Naive thymus-derived CD8-positive, alpha-beta T cell (primary cell): Measurements from ENCODE around the gene CCDC88C. TPM values are rescaled to one million over a fixed set of nuclear protein-coding genes. Genes with fewer than 3 reads are reported as not detected.

ENCODE experiments used
- ATAC-seq, 2 donors: fragments of 150-1000 bp; cut with Tn5 transposase in 1 of 2; sonication (Bioruptor Pico), chemical (Tn5 transposase) in 1 of 2; 1 replicate in 1 of 2; 2 replicates in 1 of 2; pipeline ENCODE4 v1.10.0; 2021; ENCODE audit warnings: mild to moderate bottlenecking in 2 of 2, moderate library complexity in 2 of 2
- POLR2A ChIA-PET: fragments of 350-600 bp; sonication (Branson Sonifier 250); formaldehyde crosslinking; loops from one replicate; lab custom pipeline; 2021; ENCODE audit warnings: antibody characterized with exemption; lab: Charles Lee
- DNase-seq, 10 donors: peaks; one replicate each; pipeline versions ENCODE4 v3.0.0 to v3.0.0-alpha.2; 2020 to 2022
- H3K27ac Mint-ChIP-seq, 10 donors: one replicate each; pipeline ENCODE4 v1.8.0; 2020 to 2022; ENCODE audit warnings: mild to moderate bottlenecking in 10 of 10, mixed read lengths in 10 of 10, moderate library complexity in 4 of 10, inconsistent platforms in 1 of 10
- H3K27me3 Mint-ChIP-seq, 5 donors: one replicate each; pipeline ENCODE4 v1.8.0; 2021 to 2022; ENCODE audit warnings: mixed read lengths in 5 of 5
- H3K36me3 Mint-ChIP-seq, 3 donors: one replicate each; pipeline ENCODE4 v1.8.0; 2020 to 2022; ENCODE audit warnings: mixed read lengths in 3 of 3, mild to moderate bottlenecking in 2 of 3, inconsistent platforms in 1 of 3
- H3K4me1 Mint-ChIP-seq, 4 donors: one replicate each; pipeline ENCODE4 v1.8.0; 2021 to 2022; ENCODE audit warnings: mixed read lengths in 4 of 4
- H3K4me3 Mint-ChIP-seq, 10 donors: one replicate each; pipeline ENCODE4 v1.8.0; 2020 to 2022; ENCODE audit warnings: mild to moderate bottlenecking in 10 of 10, mixed read lengths in 10 of 10, moderate library complexity in 6 of 10, inconsistent platforms in 1 of 10
- H3K9me3 Mint-ChIP-seq, 9 donors: one replicate each; pipeline ENCODE4 v1.8.0; 2020 to 2022; ENCODE audit warnings: mixed read lengths in 9 of 9, mild to moderate bottlenecking in 3 of 9, inconsistent platforms in 1 of 9, moderate library complexity in 1 of 9
- polyA plus RNA-seq, 3 donors: library from polyadenylated mRNA; unstranded; fragments of 300-500 nt; fragmentation: Illumina TruSeq; gene quantifications; one replicate each; pipeline ENCODE4 v1.2.3, GENCODE V29; 2021
- total RNA-seq, 8 experiments: library from RNA in 2 of 8; stranded (reverse) in 2 of 8; gene quantifications; one replicate each; pipeline ENCODE4 v1.2.3 and lab custom pipeline; 2021 to 2026

CCDC88C gene
- total and polyA plus RNA-seq, 5 experiments from 2014 or later, result 23.4 to 322 (median 41.9) TPM

GRCh38 chr14:91405724-91406435 lies 11.7 kb downstream of the CCDC88C start:
- Mint-ChIP-seq H3K36me3 (peaks cover 0 to 57% (median 9%) of the 10 kb centered on the region in 3 donors), H3K4me1 (peaks cover 54 to 97% (median 93%) of the 10 kb centered on the region in 4 donors), H3K4me3 (peak overlapping the region; percentile 75 to 88 (median 84)), H3K27me3 (no peaks in the 10 kb centered on the region), H3K9me3 (no peaks in the 10 kb centered on the region), H3K27ac (peak overlapping the region; percentile 91 to 99 (median 98))
- POLR2A ChIA-PET, result interaction anchor here (0.6 to 25.9 kb wide), 12 partner anchors 1 to 97 kb away, joined by 3 to 643 read pairs (median 4); partner anchors contain the start of gene CCDC88C
- ATAC-seq (no peak), DNase-seq (no peak)

GRCh38 chr14:91405241-91405721 lies 12.3 kb downstream of the CCDC88C start:
- Mint-ChIP-seq H3K4me3 (peak overlapping the region; percentile 75 to 88 (median 80)), H3K27ac (peak overlapping the region; percentile 91 to 99 (median 98)), H3K9me3 (no peaks in the 10 kb centered on the region), H3K27me3 (no peaks in the 10 kb centered on the region), H3K36me3 (peaks cover 0 to 51% (median 6%) of the 10 kb centered on the region in 3 donors), H3K4me1 (peaks cover 53 to 97% (median 93%) of the 10 kb centered on the region in 4 donors)
- POLR2A ChIA-PET, result interaction anchor here (1.1 to 25.9 kb wide), 12 partner anchors 2 to 90 kb away, joined by 3 to 643 read pairs (median 5); partner anchors contain the start of gene CCDC88C
- DNase-seq, result peak; percentile 56 to 87 (median 78)
- peak; percentile 66 to 72 for ATAC-seq

- Mint-ChIP-seq H3K36me3 (peaks cover 0 to 32% (median 4%) of the 10 kb centered on the region in 3 donors), H3K9me3 (no peaks in the 10 kb centered on the region), H3K27me3 (no peaks in the 10 kb centered on the region), H3K4me3 (peak overlapping the region; percentile 75 to 88 (median 84)), H3K27ac (peak overlapping the region; percentile 91 to 99 (median 98)), H3K4me1 (peaks cover 49 to 99% (median 95%) of the 10 kb centered on the region in 4 donors)
- peak; percentile 7 to 32 for ATAC-seq
- POLR2A ChIA-PET, result interaction anchor here (1.0 to 25.9 kb wide), 7 partner anchors 4 to 79 kb away, joined by 3 to 643 read pairs (median 68); partner anchors contain the start of gene CCDC88C
- peak in 5 of 10 donors; percentile 32 to 59 (median 52) for DNase-seq
These were observed 14.6 kb downstream of the CCDC88C start for GRCh38 chr14:91402771-91403600.

GRCh38 chr14:91402348-91402747 lies 15.3 kb downstream of the CCDC88C start:
- no peaks in the 10 kb centered on the region for H3K27me3 Mint-ChIP-seq
- H3K4me3 Mint-ChIP-seq, result peak overlapping the region; percentile 75 to 88 (median 84)
- H3K9me3 Mint-ChIP-seq, result no peaks in the 10 kb centered on the region
- H3K36me3 Mint-ChIP-seq, result peaks cover 0 to 27% (median 2%) of the 10 kb centered on the region in 3 donors
- POLR2A ChIA-PET, result interaction anchor here (4.6 to 25.9 kb wide), 5 partner anchors 5 to 78 kb away, joined by 27 to 643 read pairs (median 80); partner anchors contain the start of gene CCDC88C
- ATAC-seq (no peak), DNase-seq (no peak)
- peaks cover 52 to 99% (median 95%) of the 10 kb centered on the region in 4 donors for H3K4me1 Mint-ChIP-seq
- H3K27ac Mint-ChIP-seq, result peak overlapping the region; percentile 91 to 99 (median 98)

GRCh38 chr14:91401751-91402150 lies 15.9 kb downstream of the CCDC88C start:
- Mint-ChIP-seq H3K36me3 (peaks cover 0 to 21% (median 2%) of the 10 kb centered on the region in 3 donors), H3K27ac (peak overlapping the region; percentile 91 to 99 (median 98)), H3K4me3 (peak overlapping the region; percentile 75 to 88 (median 84)), H3K4me1 (peaks cover 51 to 99% (median 95%) of the 10 kb centered on the region in 4 donors), H3K9me3 (no peaks in the 10 kb centered on the region), H3K27me3 (no peaks in the 10 kb centered on the region)
- ATAC-seq, result no peak
- DNase-seq, result no peak
- POLR2A ChIA-PET, result interaction anchor here (2.7 to 25.9 kb wide), 6 partner anchors 5 to 77 kb away, joined by 12 to 643 read pairs (median 74); partner anchors contain the start of gene CCDC88C

GRCh38 chr14:91400696-91401095 lies 16.9 kb downstream of the CCDC88C start:
- no peaks in the 10 kb centered on the region for H3K27me3 Mint-ChIP-seq
- DNase-seq (no peak), ATAC-seq (no peak)
- no peaks in the 10 kb centered on the region for H3K9me3 Mint-ChIP-seq
- peak overlapping the region; percentile 86 to 99 (median 97) for H3K27ac Mint-ChIP-seq
- peaks cover 0 to 18% (median 0%) of the 10 kb centered on the region in 3 donors for H3K36me3 Mint-ChIP-seq
- H3K4me3 Mint-ChIP-seq, result peak overlapping the region; percentile 76 to 99 (median 98)
- POLR2A ChIA-PET, result interaction anchor here (0.5 to 25.9 kb wide), 11 partner anchors 4 to 515 kb away, joined by 3 to 643 read pairs (median 15); partner anchors contain the start of gene CCDC88C
- peaks cover 54 to 99% (median 95%) of the 10 kb centered on the region in 4 donors for H3K4me1 Mint-ChIP-seq

- DNase-seq, result peak in 5 of 10 donors; percentile 33 to 61 (median 58)
- Mint-ChIP-seq H3K9me3 (no peaks in the 10 kb centered on the region), H3K4me1 (peaks cover 55 to 99% (median 95%) of the 10 kb centered on the region in 4 donors), H3K27me3 (no peaks in the 10 kb centered on the region), H3K36me3 (peaks cover 0 to 14% (median 0%) of the 10 kb centered on the region in 3 donors), H3K27ac (peak overlapping the region; percentile 86 to 99 (median 97)), H3K4me3 (peak overlapping the region; percentile 76 to 99 (median 98))
- peak; percentile 39 to 41 for ATAC-seq
- POLR2A ChIA-PET, result interaction anchor here (0.5 to 25.9 kb wide), 16 partner anchors 3 to 515 kb away, joined by 3 to 643 read pairs (median 8); partner anchors contain the start of gene CCDC88C
These were observed 17.6 kb downstream of the CCDC88C start for GRCh38 chr14:91399868-91400640.

GRCh38 chr14:91398707-91399106 lies 18.9 kb downstream of the CCDC88C start:
- Mint-ChIP-seq H3K9me3 (no peaks in the 10 kb centered on the region), H3K4me1 (peaks cover 57 to 99% (median 96%) of the 10 kb centered on the region in 4 donors), H3K27me3 (no peaks in the 10 kb centered on the region), H3K4me3 (peak overlapping the region; percentile 76 to 99 (median 98)), H3K27ac (peak overlapping the region; percentile 86 to 99 (median 97)), H3K36me3 (peaks cover 0 to 12% (median 3%) of the 10 kb centered on the region in 3 donors)
- POLR2A ChIA-PET, result interaction anchor here (0.6 to 25.9 kb wide), 14 partner anchors 2 to 169 kb away, joined by 3 to 643 read pairs (median 15); partner anchors contain the start of gene CCDC88C
- peak in 1 of 2 donors; percentile 16 for ATAC-seq
- DNase-seq, result no peak

GRCh38 chr14:91397965-91398591 lies 19.5 kb downstream of the CCDC88C start:
- H3K36me3 Mint-ChIP-seq, result peaks cover 0 to 12% (median 3%) of the 10 kb centered on the region in 3 donors
- DNase-seq (no peak), ATAC-seq (no peak)
- peak overlapping the region; percentile 72 to 99 (median 82) for H3K4me3 Mint-ChIP-seq
- no peaks in the 10 kb centered on the region for H3K27me3 Mint-ChIP-seq
- H3K27ac Mint-ChIP-seq, result peak overlapping the region; percentile 79 to 99 (median 94)
- H3K9me3 Mint-ChIP-seq, result no peaks in the 10 kb centered on the region
- POLR2A ChIA-PET, result interaction anchor here (0.9 to 25.9 kb wide), 17 partner anchors 1 to 169 kb away, joined by 3 to 643 read pairs (median 5); partner anchors contain the start of gene CCDC88C
- H3K4me1 Mint-ChIP-seq, result peaks cover 58 to 99% (median 97%) of the 10 kb centered on the region in 4 donors

- POLR2A ChIA-PET, result interaction anchor here (0.8 to 25.9 kb wide), 18 partner anchors 0 to 168 kb away, joined by 3 to 643 read pairs (median 7); partner anchors contain the start of gene CCDC88C
- Mint-ChIP-seq H3K9me3 (no peaks in the 10 kb centered on the region), H3K4me3 (peak overlapping the region; percentile 72 to 99 (median 82)), H3K36me3 (peaks cover 0 to 10% (median 3%) of the 10 kb centered on the region in 3 donors), H3K27ac (peak overlapping the region; percentile 79 to 99 (median 94)), H3K4me1 (peaks cover 57 to 99% (median 97%) of the 10 kb centered on the region in 4 donors), H3K27me3 (no peaks in the 10 kb centered on the region)
- ATAC-seq (peak; percentile 46 to 75), DNase-seq (peak; percentile 36 to 78 (median 58))
These were observed 20.4 kb downstream of the CCDC88C start for GRCh38 chr14:91396959-91397815.
